Caki2 (cell line): Measurements from ENCODE around the gene GRIN2D. TPM values are rescaled to one million over a fixed set of nuclear protein-coding genes. Genes with fewer than 3 reads are reported as not detected.

Experiments used
- DNase-seq: peaks from one replicate; pipeline ENCODE4 v3.0.0-alpha.2; 2015; ENCODE audit warnings: low read depth
- in situ Hi-C: cut with HindIII; loops from 2 replicates; pipeline ENCODE4 v1.10.0; 2016; ENCODE audit warnings: low sequenced_read_pairs, low pct_unique_long_range_greater_than_20kb, mixed read lengths
- total RNA-seq: library from RNA; depleted of rRNA; stranded (reverse); fragments of >200 nt; shearing (Covaris generic); gene quantifications from 2 replicates; pipeline ENCODE4 v1.2.3, GENCODE V29; 2014; ENCODE audit warnings: low replicate concordance; rRNA removed

The GRIN2D gene
- total RNA-seq, 1 experiment from 2014 or later: 0.34 TPM

DNA sequence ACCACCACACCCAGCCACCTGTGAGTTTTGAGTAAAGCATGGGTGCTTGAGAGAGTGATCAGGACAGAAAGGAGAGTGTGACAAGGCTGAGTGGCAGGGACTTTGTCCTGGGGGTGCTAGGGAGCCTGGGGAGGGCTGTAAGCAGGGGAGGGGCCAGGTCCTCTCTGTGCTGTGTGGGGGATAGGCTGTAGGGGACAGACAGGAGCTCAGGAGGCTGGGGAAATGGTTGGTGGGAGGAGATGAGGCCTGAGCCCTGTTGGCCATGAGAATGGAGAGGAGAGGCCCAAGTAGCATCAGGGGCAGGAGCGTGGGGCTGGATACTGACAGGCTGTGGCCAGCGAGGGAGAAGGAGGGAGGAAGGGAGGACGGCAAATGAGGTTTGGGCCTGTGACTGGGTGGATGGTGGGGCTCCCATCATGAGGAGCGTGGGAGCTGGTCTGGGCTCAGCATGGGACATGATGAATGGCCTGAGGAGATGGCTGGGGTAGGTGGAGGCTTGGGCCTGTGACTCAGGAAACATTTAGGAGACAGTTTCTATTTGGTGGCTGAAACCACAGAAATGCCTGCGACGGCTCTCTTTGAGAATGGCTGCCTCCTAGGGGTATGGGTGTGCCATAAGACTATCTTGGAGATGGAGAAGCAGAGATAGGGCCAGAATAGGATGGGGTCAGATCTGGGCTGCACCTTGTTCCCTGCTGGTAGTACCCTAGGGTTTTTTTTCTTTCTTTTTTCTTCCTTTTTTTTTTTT, 25.0 kb downstream of the GRIN2D start:
- in situ Hi-C loops: no loop called here
- no peak for DNase-seq

DNA sequence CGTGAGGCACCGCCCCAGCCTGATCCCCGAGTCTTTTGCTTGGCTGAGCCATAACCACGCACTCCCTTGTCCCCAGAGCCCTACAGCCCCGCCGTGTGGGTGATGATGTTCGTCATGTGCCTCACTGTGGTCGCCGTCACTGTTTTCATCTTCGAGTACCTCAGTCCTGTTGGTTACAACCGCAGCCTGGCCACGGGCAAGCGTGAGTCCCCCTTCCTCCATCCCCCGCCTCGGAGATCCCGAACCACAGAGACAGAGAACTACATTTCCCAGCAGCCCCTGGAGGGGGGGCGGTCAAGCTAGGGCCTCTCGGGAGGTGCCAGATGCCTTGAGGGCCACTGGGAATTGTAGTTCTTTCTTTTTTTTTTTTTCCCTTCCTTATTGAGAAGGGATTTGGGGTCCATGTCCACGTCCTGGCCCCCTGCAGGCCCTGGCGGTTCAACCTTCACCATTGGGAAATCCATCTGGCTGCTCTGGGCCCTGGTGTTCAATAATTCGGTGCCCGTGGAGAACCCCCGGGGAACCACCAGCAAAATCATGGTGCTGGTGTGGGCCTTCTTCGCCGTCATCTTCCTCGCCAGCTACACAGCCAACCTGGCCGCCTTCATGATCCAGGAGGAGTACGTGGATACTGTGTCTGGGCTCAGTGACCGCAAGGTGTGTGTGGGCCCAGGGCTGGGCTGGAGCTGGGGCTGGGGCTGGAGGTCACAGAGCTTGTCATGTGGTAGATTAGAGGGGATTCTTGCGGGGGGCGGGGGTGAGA, 25.9 kb downstream of the GRIN2D start:
- peak; percentile 38 for DNase-seq
- in situ Hi-C loops: no loop called here

DNA sequence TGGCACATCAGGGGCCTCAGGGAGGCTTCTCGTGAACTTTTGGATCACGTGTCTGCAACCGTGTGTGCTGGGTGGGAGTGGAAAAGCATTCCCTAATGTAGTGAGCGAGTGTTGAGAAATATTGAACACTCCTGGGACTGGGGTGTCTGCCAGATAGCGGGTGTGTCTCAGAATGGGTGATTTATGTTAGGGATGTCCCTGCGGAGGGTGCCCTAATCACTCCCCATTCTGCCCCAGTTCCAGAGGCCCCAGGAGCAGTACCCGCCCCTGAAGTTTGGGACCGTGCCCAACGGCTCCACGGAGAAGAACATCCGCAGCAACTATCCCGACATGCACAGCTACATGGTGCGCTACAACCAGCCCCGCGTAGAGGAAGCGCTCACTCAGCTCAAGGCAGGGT, 28.1 kb downstream of the GRIN2D start:
- in situ Hi-C loops: no loop called here
- DNase-seq: no peak

DNA sequence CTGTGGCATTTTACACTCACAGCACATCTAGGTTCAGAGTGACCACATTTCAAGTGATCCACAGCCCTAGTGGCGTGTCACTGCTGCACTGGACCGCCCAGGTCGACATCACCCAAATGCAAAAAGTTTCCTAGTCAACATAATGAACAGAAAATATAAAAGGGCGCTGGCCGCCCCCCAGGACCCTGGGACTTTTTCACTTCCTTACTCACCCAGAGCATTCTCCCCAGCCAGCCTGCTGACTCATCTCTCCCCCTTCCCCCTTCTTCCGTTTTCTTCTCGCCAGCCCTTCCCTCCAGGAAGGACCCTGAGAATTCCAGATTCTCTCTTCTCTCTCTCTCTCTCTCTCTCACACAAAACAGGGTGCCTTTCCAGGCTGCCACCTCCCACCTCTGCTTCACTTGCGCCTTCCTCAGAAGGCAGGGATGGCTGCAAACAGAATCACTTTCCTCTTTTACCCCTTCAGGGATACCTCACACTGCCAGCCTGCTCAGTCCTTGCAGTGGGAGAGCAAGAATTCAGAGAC, 31.3 kb downstream of the GRIN2D start:
- DNase-seq: peak; percentile 79
- in situ Hi-C loops: no loop called here

DNA sequence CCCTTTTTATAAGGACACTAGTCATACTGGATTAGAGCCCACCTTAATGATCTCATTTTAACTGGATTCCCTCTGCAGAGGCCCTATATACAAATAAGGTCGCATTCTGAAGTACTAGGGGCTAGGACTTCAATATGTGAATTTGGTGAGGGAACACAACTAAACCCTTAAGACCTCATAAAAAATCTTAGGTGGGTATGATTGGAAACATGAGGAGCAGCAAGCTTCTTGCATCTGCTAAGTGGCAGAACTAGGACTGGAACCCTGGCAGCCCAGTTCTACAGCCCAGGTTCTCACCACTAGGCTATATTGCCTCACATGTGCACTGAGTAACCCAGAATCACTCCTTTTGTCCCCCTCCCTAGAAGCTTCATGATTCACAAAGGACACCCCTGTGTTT, 35.2 kb downstream of the GRIN2D start:
- in situ Hi-C loops: no loop called here
- DNase-seq: no peak

DNA sequence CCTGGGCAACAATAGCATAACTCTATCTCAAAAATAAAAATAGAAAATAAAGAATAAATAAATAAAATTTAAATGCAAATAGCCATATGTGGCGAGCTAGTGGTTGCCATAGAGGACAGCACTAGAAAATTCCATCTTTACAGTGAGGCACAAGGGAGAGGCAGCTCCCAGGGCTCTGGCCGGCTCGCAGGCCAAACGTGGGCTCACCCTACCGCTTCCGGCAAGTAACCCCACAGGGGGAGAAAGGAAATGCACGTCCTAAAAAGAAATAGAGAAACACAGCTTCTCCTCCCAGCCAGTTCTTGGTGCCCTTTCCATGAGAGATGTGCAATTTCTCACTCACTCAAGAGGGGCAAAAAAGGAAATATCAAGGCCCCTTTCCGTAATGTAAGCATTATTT, 39.9 kb downstream of the GRIN2D start:
- in situ Hi-C loops: no loop called here
- DNase-seq: no peak

DNA sequence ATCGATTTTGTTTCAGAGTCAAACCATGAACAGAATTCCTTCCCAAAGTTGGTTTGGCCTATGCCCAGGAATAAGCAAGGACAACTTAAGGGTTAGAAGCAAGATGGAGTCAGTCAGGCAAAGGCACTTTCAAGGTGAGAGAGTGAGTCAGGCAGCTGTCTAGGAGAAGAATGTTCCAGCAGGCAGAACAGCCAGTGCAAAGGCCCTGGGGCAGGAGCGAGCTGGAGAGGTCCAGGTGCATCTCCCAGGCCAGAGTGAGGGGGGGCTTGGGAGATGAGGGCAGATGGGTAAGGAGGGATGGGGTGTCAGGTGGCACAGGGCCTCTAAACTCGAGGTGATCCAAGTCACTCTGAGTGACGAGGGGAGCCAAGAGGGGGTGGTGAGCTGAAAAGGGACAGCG, 43.1 kb downstream of the GRIN2D start:
- no peak for DNase-seq
- in situ Hi-C loops: no loop called here

DNA sequence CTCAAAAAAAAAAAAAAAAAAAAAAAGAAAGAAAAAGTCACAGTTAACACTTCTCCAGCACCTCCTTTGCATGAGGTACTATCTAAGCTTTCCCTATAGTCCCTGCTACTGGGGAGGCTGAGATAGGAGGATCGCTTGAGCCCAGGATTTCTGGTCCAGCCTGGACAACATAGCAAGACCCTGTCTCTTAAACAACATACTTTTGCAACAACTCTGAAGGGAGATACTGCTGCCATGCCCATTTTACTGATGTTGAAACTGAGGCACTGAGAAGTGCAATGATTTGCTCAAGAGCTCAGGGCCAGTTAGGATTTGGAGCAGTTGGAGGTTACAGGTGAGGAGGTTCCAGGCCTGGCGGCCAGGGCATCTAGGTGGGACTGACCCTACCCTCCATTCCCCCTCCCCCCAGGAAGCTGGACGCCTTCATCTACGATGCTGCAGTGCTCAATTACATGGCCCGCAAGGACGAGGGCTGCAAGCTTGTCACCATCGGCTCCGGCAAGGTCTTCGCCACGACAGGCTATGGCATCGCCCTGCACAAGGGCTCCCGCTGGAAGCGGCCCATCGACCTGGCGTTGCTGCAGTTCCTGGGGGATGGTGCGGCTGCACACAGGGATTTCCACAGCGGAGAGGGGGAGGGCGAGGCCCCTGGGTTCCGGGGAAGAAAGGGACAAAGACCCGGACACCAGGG, 48.0 kb downstream of the GRIN2D start:
- in situ Hi-C loops: no loop called here
- DNase-seq: no peak

DNA sequence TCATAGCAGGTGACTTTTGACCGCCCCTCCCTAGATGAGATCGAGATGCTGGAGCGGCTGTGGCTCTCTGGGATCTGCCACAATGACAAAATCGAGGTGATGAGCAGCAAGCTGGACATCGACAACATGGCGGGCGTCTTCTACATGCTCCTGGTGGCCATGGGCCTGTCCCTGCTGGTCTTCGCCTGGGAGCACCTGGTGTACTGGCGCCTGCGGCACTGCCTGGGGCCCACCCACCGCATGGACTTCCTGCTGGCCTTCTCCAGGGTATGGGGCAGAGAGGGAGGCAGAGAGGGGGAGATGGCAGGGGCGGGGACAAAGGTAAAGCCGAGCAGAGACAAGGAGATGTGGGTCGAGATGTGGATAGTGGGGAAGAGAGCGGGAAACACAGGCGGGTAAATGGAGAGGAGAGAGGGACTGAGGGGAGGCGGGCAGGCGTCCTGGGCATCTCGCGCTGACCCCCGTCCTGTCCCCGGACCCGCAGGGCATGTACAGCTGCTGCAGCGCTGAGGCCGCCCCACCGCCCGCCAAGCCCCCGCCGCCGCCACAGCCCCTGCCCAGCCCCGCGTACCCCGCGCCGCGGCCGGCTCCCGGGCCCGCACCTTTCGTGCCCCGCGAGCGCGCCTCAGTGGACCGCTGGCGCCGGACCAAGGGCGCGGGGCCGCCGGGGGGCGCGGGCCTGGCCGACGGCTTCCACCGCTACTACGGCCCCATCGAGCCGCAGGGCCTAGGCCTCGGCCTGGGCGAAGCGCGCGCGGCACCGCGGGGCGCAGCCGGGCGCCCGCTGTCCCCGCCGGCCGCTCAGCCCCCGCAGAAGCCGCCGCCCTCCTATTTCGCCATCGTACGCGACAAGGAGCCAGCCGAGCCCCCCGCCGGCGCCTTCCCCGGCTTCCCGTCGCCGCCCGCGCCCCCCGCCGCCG, 48.9 kb downstream of the GRIN2D start:
- no peak for DNase-seq
- in situ Hi-C loops: no loop called here

DNA sequence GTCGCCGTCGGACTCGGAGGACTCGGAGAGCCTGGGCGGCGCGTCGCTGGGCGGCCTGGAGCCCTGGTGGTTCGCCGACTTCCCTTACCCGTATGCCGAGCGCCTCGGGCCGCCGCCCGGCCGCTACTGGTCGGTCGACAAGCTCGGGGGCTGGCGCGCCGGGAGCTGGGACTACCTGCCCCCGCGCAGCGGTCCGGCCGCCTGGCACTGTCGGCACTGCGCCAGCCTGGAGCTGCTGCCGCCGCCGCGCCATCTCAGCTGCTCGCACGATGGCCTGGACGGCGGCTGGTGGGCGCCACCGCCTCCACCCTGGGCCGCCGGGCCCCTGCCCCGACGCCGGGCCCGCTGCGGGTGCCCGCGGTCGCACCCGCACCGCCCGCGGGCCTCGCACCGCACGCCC, 49.8 kb downstream of the GRIN2D start:
- in situ Hi-C loops: no loop called here
- DNase-seq: no peak

Other genes starting within 250 kb of the GRIN2D start
- gene LIG1, start 223.3 kb upstream of the GRIN2D start, total RNA-seq: 131 and 146 TPM in 2 replicates
- 0.96 and 7.0 TPM in 2 replicates for gene ZSWIM9, start 223.0 kb upstream of the GRIN2D start, total RNA-seq
- 11.5 and 13.5 TPM in 2 replicates for gene CARD8, start 137.8 kb upstream of the GRIN2D start, total RNA-seq
- 7.1 and 7.9 TPM in 2 replicates for gene ZNF114, start 123.6 kb upstream of the GRIN2D start, total RNA-seq
- 119 and 124 TPM in 2 replicates for gene EMP3, start 68.1 kb upstream of the GRIN2D start, total RNA-seq
- gene TMEM143, start 29.7 kb upstream of the GRIN2D start, total RNA-seq: 7.6 and 12.2 TPM in 2 replicates
- gene SYNGR4, start 29.3 kb upstream of the GRIN2D start, total RNA-seq: 0.20 TPM in 1 of 2 replicates, not detected in the other
- gene KDELR1, start 2.1 kb upstream of the GRIN2D start, total RNA-seq: 119 and 155 TPM in 2 replicates
- gene GRWD1, start 52.3 kb downstream of the GRIN2D start, total RNA-seq: 89.6 and 91.1 TPM in 2 replicates
- 0.37 and 0.78 TPM in 2 replicates for gene KCNJ14, start 61.9 kb downstream of the GRIN2D start, total RNA-seq
- 121 and 164 TPM in 2 replicates for gene CYTH2, start 75.7 kb downstream of the GRIN2D start, total RNA-seq
- 4.2 and 10.5 TPM in 2 replicates for gene LMTK3, start 118.2 kb downstream of the GRIN2D start, total RNA-seq
- 0.20 TPM in 1 of 2 replicates, not detected in the other for gene SULT2B1, start 158.5 kb downstream of the GRIN2D start, total RNA-seq
- not detected in 2 replicates for gene SPACA4, start 213.1 kb downstream of the GRIN2D start, total RNA-seq
- gene FAM83E, start 221.4 kb downstream of the GRIN2D start, total RNA-seq: not detected in 2 replicates
- gene RPL18, start 225.5 kb downstream of the GRIN2D start, total RNA-seq: 2,144 and 2,176 TPM in 2 replicates
- 3.6 and 4.8 TPM in 2 replicates for gene SPHK2, start 225.8 kb downstream of the GRIN2D start, total RNA-seq
- gene DBP, start 243.7 kb downstream of the GRIN2D start, total RNA-seq: 6.2 and 15.1 TPM in 2 replicates